H9 (cell line): Measurements from ENCODE around the gene BRICD5. TPM values are rescaled to one million over a fixed set of nuclear protein-coding genes. Genes with fewer than 3 reads are reported as not detected.

ENCODE experiments used
- DNase-seq: peaks from one replicate; pipeline ENCODE4 v3.0.0-alpha.2; 2017
- H2AFZ ChIP-seq: one replicate; pipeline ENCODE4 v1.6.1; 2013; ENCODE audit warnings: mild to moderate bottlenecking, low read length, control low read depth, moderate library complexity
- H2AK5ac ChIP-seq: 2 replicates; pipeline ENCODE4 v1.6.1; 2013; ENCODE audit warnings: low read length, control low read depth, mixed read lengths; ENCODE audit not compliant: insufficient read length
- H2BK120ac ChIP-seq: one replicate; pipeline ENCODE4 v1.6.1; 2013; ENCODE audit warnings: low read depth, mild to moderate bottlenecking, low read length, control low read depth, inconsistent platforms; ENCODE audit not compliant: poor library complexity, severe bottlenecking
- H2BK12ac ChIP-seq: 2 replicates; pipeline ENCODE4 v1.6.1; 2013; ENCODE audit warnings: low read length, control low read depth, mixed read lengths, low read depth; ENCODE audit not compliant: insufficient read length
- H2BK15ac ChIP-seq: 2 replicates; pipeline ENCODE4 v1.6.1; 2013; ENCODE audit warnings: low read depth, low read length, control low read depth
- H2BK20ac ChIP-seq: one replicate; pipeline ENCODE4 v1.6.1; 2013; ENCODE audit warnings: low read depth, mild to moderate bottlenecking, low read length, control low read depth, inconsistent platforms; ENCODE audit not compliant: poor library complexity, severe bottlenecking
- H2BK5ac ChIP-seq: 2 replicates; pipeline ENCODE4 v1.6.1; 2013; ENCODE audit warnings: low read length, control low read depth, mixed read lengths; ENCODE audit not compliant: insufficient read length
- H3K14ac ChIP-seq: 2 replicates; pipeline ENCODE4 v1.6.1; 2013; ENCODE audit warnings: low read length, control low read depth; ENCODE audit not compliant: insufficient read depth
- H3K18ac ChIP-seq: 2 replicates; pipeline ENCODE4 v1.6.1; 2013; ENCODE audit warnings: low read depth, mild to moderate bottlenecking, mixed read lengths, low read length, control low read depth; ENCODE audit not compliant: insufficient read length
- H3K23ac ChIP-seq: 2 replicates; pipeline ENCODE4 v1.6.1; 2013; ENCODE audit warnings: low read length, control low read depth, mixed read lengths, low read depth; ENCODE audit not compliant: insufficient read length
- H3K23me2 ChIP-seq: 2 replicates; pipeline ENCODE4 v1.6.1; 2013; ENCODE audit warnings: low read depth, mild to moderate bottlenecking, mixed read lengths, low read length, control low read depth; ENCODE audit not compliant: insufficient read length, poor library complexity, severe bottlenecking
- H3K27ac ChIP-seq: 2 replicates; pipeline ENCODE4 v1.5.1; 2013; ENCODE audit warnings: low read length, control low read depth, mixed read lengths, low read depth; ENCODE audit not compliant: insufficient read length
- H3K27me3 ChIP-seq: 2 replicates; pipeline ENCODE4 v1.6.1; 2013; ENCODE audit warnings: low read length, control low read depth, inconsistent platforms; ENCODE audit not compliant: insufficient read depth
- H3K4ac ChIP-seq: 2 replicates; pipeline ENCODE4 v1.6.1; 2013; ENCODE audit warnings: low read depth, mild to moderate bottlenecking, control low read depth, inconsistent platforms, low read length, moderate library complexity
- H3K4me1 ChIP-seq: 2 replicates; pipeline ENCODE4 v1.6.1; 2013; ENCODE audit warnings: low read length, control low read depth, inconsistent platforms; ENCODE audit not compliant: insufficient read depth
- H3K4me2 ChIP-seq: 2 replicates; pipeline ENCODE4 v1.6.1; 2013; ENCODE audit warnings: low read length, control low read depth, mixed read lengths; ENCODE audit not compliant: insufficient read length, insufficient read depth
- H3K56ac ChIP-seq: 2 replicates; pipeline ENCODE4 v1.6.1; 2013; ENCODE audit warnings: low read depth, mild to moderate bottlenecking, mixed read lengths, low read length, control low read depth; ENCODE audit not compliant: insufficient read length
- H3K79me1 ChIP-seq: 2 replicates; pipeline ENCODE4 v1.6.1; 2013; ENCODE audit warnings: low read depth, mild to moderate bottlenecking, moderate library complexity, low read length, control low read depth, inconsistent platforms; ENCODE audit not compliant: insufficient read depth, poor library complexity, severe bottlenecking
- H3K79me2 ChIP-seq: 2 replicates; pipeline ENCODE4 v1.6.1; 2013; ENCODE audit warnings: low read length, control low read depth, inconsistent platforms; ENCODE audit not compliant: insufficient read depth
- H3K9ac ChIP-seq: 2 replicates; pipeline ENCODE4 v1.6.1; 2013; ENCODE audit warnings: low read length, control low read depth, mixed read lengths; ENCODE audit not compliant: insufficient read length; ENCODE audit errors: extremely low read depth
- H3K9me3 ChIP-seq: one replicate; pipeline ENCODE4 v1.6.1; 2013; ENCODE audit warnings: low read depth, low read length, inconsistent platforms; ENCODE audit not compliant: control insufficient read depth
- H3T11ph ChIP-seq: one replicate; pipeline ENCODE4 v1.6.1; 2013; ENCODE audit warnings: mild to moderate bottlenecking, low read length, control low read depth, inconsistent platforms
- H4K20me1 ChIP-seq: one replicate; pipeline ENCODE4 v1.6.1; 2013; ENCODE audit not compliant: control insufficient read depth, insufficient read length, insufficient read depth
- H4K5ac ChIP-seq: 2 replicates; pipeline ENCODE4 v1.6.1; 2013; ENCODE audit warnings: low read depth, mild to moderate bottlenecking, mixed read lengths, low read length, control low read depth; ENCODE audit not compliant: insufficient read length
- H4K8ac ChIP-seq: replicated peaks from 2 replicates; pipeline ENCODE4 v1.6.1; 2013; ENCODE audit warnings: low read length, control low read depth, mixed read lengths, low read depth; ENCODE audit not compliant: insufficient read length
- H4K91ac ChIP-seq: 2 replicates; pipeline ENCODE4 v1.6.1; 2013; ENCODE audit warnings: low read depth, mild to moderate bottlenecking, moderate library complexity, mixed read lengths, low read length, control low read depth; ENCODE audit not compliant: insufficient read length
- H3K27ac Mint-ChIP-seq, 3 experiments: 2 replicates in 2 of 3; 3 replicates in 1 of 3; pipeline ENCODE4 v1.8.0; 2020 to 2021; ENCODE audit warnings: mixed read lengths in 3 of 3, mild to moderate bottlenecking in 1 of 3, moderate library complexity in 1 of 3
- H3K27me3 Mint-ChIP-seq: 2 replicates; pipeline ENCODE4 v1.8.0; 2021; ENCODE audit warnings: low read depth, mild to moderate bottlenecking, moderate library complexity, mixed read lengths
- H3K36me3 Mint-ChIP-seq, 3 experiments: 2 replicates in 2 of 3; 3 replicates in 1 of 3; pipeline ENCODE4 v1.8.0; 2020 to 2021; ENCODE audit warnings: low read depth in 3 of 3, mixed read lengths in 3 of 3; ENCODE audit not compliant: insufficient read depth in 1 of 3
- H3K4me1 Mint-ChIP-seq, 2 experiments: 2 replicates each; pipeline ENCODE4 v1.8.0; 2020; ENCODE audit warnings: mixed read lengths in 2 of 2
- H3K4me3 Mint-ChIP-seq, 2 experiments: 2 replicates in 1 of 2; 3 replicates in 1 of 2; pipeline ENCODE4 v1.8.0; 2020 to 2021; ENCODE audit warnings: mild to moderate bottlenecking in 2 of 2, mixed read lengths in 2 of 2, moderate library complexity in 1 of 2
- H3K9me3 Mint-ChIP-seq, 2 experiments: 2 replicates in 1 of 2; 3 replicates in 1 of 2; pipeline ENCODE4 v1.8.0; 2020; ENCODE audit warnings: mild to moderate bottlenecking in 2 of 2, mixed read lengths in 2 of 2, moderate library complexity in 1 of 2
- CTCF ChIP-seq: fragments of 200-600 bp; sonication (generic); conservative IDR thresholded peaks from 3 replicates; pipeline ENCODE4 v1.8.0; 2021; ENCODE audit warnings: antibody characterized with exemption, mild to moderate bottlenecking
- WGBS: extraction: QIAGEN DNeasy Blood & Tissue Kit; methylation state at CpG from one replicate; pipeline ENCODE4 v1.1.7; 2013; ENCODE audit warnings: missing lambda C conversion rate, low lambda C conversion rate, mixed read lengths; ENCODE audit not compliant: insufficient read length; ENCODE audit errors: extremely low coverage; 5-methylcytosine and 5-hydroxymethylcytosine counted together
- total RNA-seq: library from RNA; stranded (reverse); gene quantifications from 2 replicates; pipeline ENCODE4 v1.2.1, GENCODE V29; 2021

BRICD5 gene
- total RNA-seq, 1 experiment from 2014 or later: 11.9 TPM

- Mint-ChIP-seq H3K36me3 (peaks cover 0 to 9% (median 4%) of the 10 kb centered on the region in 3 experiments; a peak in 3 of 7 replicates), H3K9me3 (no peaks in the 10 kb centered on the region)
- no peak overlapping the region for H4K91ac ChIP-seq
Measured at GRCh38 chr16:2186505-2186904, 24.2 kb downstream of the BRICD5 start.

More at GRCh38 chr16:2186505-2186904, 24.2 kb downstream of the BRICD5 start:
- Histone ChIP-seq H3K79me2 (no peaks in the 10 kb centered on the region), H3K56ac (no peak overlapping the region), H2AK5ac (no peak overlapping the region), H2BK20ac (no peak overlapping the region), H3K4ac (no peak overlapping the region), H3T11ph (no peak overlapping the region), H2BK15ac (no peak overlapping the region), H3K27me3 (no peaks in the 10 kb centered on the region), H2BK12ac (no peak overlapping the region), H2BK120ac (no peak overlapping the region), H4K20me1 (peaks cover 3% of the 10 kb centered on the region), H4K8ac (no peak overlapping the region), H3K23ac (no peak overlapping the region), H3K14ac (no peak overlapping the region), H3K9ac (no peak overlapping the region), H3K23me2 (no peaks in the 10 kb centered on the region), H3K27ac (no peak overlapping the region), H3K4me2 (no peak overlapping the region), H3K4me1 (no peaks in the 10 kb centered on the region), H3K79me1 (no peaks in the 10 kb centered on the region), H3K18ac (no peak overlapping the region), H4K5ac (no peak overlapping the region), H3K9me3 (no peaks in the 10 kb centered on the region), H2AFZ (no peak overlapping the region), H2BK5ac (no peak overlapping the region)
- Mint-ChIP-seq H3K4me1 (peaks cover 3 to 9% of the 10 kb centered on the region in 2 experiments), H3K4me3 (no peak overlapping the region), H3K27me3 (no peaks in the 10 kb centered on the region; the same call in 1 of the 2 replicates), H3K27ac (no peak overlapping the region)
- DNase-seq: no peak
- TF ChIP-seq CTCF: no peak
- WGBS: no CpG with 5 or more reads among the region's 20 CpGs
